GM12872 (cell line): ENCODE results near the gene SKAP1.

ENCODE experiments used
- TF ChIP-seq, protein P1 (sequence below): IDR thresholded peaks from 3 replicates; pipeline ENCODE4 v1.5.1; 2011; ENCODE audit warnings: low read depth, mild to moderate bottlenecking, low read length, moderate library complexity; ENCODE audit not compliant: insufficient read depth

SKAP1 gene

DNA sequence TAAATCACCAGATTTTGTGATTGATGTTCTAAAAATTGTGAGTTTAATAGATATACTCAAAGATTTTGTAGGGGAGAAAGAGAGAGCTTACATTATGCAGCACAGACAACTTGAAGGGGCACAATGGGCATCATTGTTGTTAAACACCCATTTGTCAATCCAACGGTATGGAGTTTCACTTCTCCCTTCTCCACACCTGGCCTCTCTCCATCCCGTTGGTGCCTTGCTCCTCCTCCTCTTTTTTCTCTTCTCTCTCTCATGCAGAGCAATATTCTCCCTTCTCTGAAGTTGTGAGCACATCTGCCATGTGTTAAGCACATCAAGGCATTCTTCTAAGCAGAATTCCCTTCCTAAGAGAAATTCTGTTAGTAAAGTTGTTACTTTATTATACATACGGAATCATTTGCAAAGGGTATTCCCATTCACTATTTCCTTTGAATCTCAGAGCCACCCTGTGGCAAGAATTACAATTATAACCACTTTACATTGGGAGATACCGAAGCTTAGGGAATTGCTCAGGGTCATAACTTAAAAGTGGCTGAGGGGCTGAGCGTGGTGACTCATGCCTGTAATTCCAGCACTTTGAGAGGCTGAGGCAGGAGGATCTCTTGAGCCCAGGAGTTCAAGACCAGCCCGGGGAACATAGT lies 40.5 kb upstream of the SKAP1 start:
- TF ChIP-seq, protein P1, sequence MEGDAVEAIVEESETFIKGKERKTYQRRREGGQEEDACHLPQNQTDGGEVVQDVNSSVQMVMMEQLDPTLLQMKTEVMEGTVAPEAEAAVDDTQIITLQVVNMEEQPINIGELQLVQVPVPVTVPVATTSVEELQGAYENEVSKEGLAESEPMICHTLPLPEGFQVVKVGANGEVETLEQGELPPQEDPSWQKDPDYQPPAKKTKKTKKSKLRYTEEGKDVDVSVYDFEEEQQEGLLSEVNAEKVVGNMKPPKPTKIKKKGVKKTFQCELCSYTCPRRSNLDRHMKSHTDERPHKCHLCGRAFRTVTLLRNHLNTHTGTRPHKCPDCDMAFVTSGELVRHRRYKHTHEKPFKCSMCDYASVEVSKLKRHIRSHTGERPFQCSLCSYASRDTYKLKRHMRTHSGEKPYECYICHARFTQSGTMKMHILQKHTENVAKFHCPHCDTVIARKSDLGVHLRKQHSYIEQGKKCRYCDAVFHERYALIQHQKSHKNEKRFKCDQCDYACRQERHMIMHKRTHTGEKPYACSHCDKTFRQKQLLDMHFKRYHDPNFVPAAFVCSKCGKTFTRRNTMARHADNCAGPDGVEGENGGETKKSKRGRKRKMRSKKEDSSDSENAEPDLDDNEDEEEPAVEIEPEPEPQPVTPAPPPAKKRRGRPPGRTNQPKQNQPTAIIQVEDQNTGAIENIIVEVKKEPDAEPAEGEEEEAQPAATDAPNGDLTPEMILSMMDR, result no peak

DNA sequence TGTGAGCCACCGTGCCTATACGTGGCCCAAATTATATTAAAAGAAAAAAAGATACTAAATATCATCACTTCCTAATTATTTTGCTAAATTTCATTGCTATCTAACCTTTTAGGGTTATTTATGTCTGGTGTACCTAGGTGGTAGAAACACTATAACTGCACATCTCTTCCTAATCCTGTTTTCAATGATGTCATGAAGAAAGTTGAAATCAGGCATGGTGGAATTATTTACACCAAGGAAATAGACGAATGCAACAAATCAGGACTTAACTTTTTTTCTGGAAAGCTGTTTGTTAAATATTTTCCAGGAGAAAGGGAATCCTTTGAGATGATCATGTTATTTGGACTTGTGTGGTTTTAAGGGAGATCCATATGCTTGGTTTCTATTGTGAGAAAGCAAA lies 39.2 kb upstream of the SKAP1 start:
- TF ChIP-seq, protein P1, result no peak

DNA sequence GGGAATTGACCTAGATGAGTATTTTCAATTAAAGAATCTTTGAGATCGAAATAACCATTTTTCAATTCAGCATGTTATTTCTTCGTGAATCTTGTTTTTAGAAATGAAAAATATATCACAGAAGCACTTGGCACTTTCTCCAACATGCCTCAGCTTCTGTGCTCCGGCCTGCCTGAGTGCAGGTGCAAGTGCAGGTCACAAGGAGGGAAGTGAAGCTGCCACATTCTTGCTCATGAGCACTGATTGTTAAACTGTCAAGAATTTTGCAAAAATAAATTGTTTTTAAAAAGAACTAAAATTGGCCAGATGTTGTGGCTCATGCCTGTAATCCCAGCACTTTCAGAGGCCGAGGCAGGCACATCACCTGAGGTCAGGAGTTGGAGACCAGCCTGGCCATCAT lies 38.3 kb upstream of the SKAP1 start:
- TF ChIP-seq, protein P1, result no peak

DNA sequence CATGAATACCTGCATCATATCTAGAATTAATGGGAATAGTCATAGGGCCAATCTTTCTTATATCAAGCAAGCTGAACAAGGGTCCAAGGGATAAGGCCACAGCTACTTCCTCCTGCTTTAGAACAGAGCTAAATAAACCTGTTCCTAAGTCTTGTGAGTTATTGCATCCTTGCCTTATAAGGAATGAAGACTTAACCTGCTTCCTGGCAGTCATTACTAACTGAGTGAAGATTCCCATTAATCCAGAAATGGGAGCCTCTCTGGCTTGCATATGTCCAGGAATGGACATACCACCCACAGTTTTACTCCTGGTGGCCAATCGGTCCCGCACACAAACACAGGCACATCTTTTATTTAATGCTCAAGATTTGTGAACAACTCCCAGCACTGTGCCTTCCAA lies 35.9 kb upstream of the SKAP1 start:
- TF ChIP-seq, protein P1, result no peak

DNA sequence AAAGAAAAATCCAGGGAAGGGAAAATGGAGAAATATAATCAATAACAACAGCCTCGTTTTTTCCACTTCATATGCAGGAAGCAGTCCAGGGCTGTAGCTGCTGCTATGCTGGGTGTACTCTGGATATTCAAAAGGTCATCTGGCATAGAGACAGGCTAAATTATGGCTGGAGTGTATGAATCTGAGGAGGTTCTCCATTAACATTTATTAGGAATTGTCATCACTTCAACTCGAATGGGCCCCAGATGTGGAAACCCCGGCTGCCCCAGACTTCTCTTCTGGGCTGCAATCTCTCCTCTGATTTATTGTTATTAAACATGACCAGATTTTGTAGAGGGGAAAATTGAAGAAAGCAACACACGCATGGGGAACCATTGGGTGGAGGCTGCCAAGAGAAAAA lies 33.5 kb upstream of the SKAP1 start:
- TF ChIP-seq, protein P1, result no peak

DNA sequence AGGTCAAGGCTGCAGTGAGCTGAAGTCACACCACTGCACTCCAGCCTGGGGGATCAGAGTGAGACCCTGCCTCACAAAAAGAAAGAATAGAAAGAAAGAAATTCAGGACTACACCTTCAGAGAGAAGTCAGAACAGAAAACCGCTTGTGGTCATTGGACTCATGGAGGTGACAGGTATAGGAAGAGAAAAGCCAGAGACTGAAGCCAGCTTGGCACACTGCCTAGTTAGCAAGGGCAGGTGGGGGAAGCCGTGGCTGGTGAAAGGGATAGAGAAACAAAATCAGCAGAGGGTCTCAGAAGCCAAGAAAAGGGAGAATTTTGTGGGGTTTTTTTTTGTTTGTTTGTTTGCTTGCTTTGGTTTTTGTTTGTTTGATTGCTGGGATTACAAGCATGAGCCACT lies 32.9 kb upstream of the SKAP1 start:
- TF ChIP-seq, protein P1, result no peak

DNA sequence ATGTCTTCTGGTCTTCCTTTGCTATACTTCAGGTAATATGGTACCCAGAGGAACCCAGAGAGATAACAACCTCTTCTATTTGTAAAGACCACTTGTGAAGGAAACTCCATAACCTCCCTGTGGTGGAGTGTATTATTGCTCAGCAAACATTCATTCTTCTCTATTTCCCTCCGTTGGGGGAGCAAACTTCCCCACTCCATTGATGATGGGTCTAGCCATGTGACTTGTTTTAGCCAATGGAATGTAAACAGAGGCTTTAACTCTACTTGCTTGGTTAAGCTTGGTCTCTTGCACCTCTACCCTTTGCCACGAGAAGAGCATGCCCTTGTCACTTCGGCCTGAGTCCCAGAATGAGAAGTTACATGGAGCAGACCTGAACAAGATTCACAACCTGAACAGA lies 30.0 kb upstream of the SKAP1 start:
- TF ChIP-seq, protein P1, result no peak
